GM21825 (cell line): ENCODE data around the gene CEACAM19.
"Not testable (repeated sequence)": the region's sequence is repeated elsewhere in the genome, so short reads cannot be mapped to it uniquely, and the experiment has no call there.

Source experiments
- ATAC-seq: cut with Tn5 transposase; IDR thresholded peaks from one replicate; pipeline ENCODE4 v1.9.1; 2021; ENCODE audit warnings: mild to moderate bottlenecking, moderate library complexity; ENCODE audit not compliant: unreplicated experiment

Gene CEACAM19

GRCh38 chr19:44697670-44698034, 26.4 kb downstream of the CEACAM19 start:
- ATAC-seq = no peak

GRCh38 chr19:44698492-44699201, 27.4 kb downstream of the CEACAM19 start, which contains the start of gene CEACAM16:
Gene CEACAM16, plus strand, starts transcription at chr19:44699151. Its CDS starts 2,306 bp downstream, at chr19:44701457.
- no peak for ATAC-seq

GRCh38 chr19:44700547-44700946, 29.3 kb downstream of the CEACAM19 start:
- ATAC-seq = no peak

- ATAC-seq = no peak
Measured at GRCh38 chr19:44701228-44701627, 29.9 kb downstream of the CEACAM19 start.

- no peak for ATAC-seq
Measured at GRCh38 chr19:44702551-44703176, 31.4 kb downstream of the CEACAM19 start.

GRCh38 chr19:44703336-44704078, 32.2 kb downstream of the CEACAM19 start:
- ATAC-seq = no peak

- no peak for ATAC-seq
Measured at GRCh38 chr19:44704982-44705381, 33.7 kb downstream of the CEACAM19 start.

- no peak for ATAC-seq
Measured at GRCh38 chr19:44705502-44706010, 34.3 kb downstream of the CEACAM19 start.

- no peak for ATAC-seq
Measured at GRCh38 chr19:44706506-44707236, 35.4 kb downstream of the CEACAM19 start.

- ATAC-seq = no peak
Measured at GRCh38 chr19:44707794-44708193, 36.5 kb downstream of the CEACAM19 start.

GRCh38 chr19:44708940-44709339, 37.7 kb downstream of the CEACAM19 start:
- no peak for ATAC-seq

- not testable (repeated sequence) for ATAC-seq
Measured at GRCh38 chr19:44709434-44710266, 38.4 kb downstream of the CEACAM19 start.

- ATAC-seq = no peak
Measured at GRCh38 chr19:44710483-44710882, 39.2 kb downstream of the CEACAM19 start.

- no peak for ATAC-seq
Measured at GRCh38 chr19:44712864-44713515, 41.7 kb downstream of the CEACAM19 start.

GRCh38 chr19:44714597-44715169, 43.4 kb downstream of the CEACAM19 start:
- no peak for ATAC-seq

- ATAC-seq = no peak
Measured at GRCh38 chr19:44717603-44718002, 46.3 kb downstream of the CEACAM19 start.

GRCh38 chr19:44718441-44719261, 47.4 kb downstream of the CEACAM19 start:
- ATAC-seq = no peak

- no peak for ATAC-seq
Measured at GRCh38 chr19:44719262-44719701, 48.0 kb downstream of the CEACAM19 start.
